Astrocyte of the hippocampus (primary cell): ENCODE measurements around the gene RFX2.
"Not testable (repeated sequence)": the region's sequence is repeated elsewhere in the genome, so short reads cannot be mapped to it uniquely, and the experiment has no call there.

Source experiments
- DNase-seq: peaks from one replicate; pipeline ENCODE4 v3.0.0; 2011; ENCODE audit warnings: low read depth, low spot score

Gene RFX2

DNA sequence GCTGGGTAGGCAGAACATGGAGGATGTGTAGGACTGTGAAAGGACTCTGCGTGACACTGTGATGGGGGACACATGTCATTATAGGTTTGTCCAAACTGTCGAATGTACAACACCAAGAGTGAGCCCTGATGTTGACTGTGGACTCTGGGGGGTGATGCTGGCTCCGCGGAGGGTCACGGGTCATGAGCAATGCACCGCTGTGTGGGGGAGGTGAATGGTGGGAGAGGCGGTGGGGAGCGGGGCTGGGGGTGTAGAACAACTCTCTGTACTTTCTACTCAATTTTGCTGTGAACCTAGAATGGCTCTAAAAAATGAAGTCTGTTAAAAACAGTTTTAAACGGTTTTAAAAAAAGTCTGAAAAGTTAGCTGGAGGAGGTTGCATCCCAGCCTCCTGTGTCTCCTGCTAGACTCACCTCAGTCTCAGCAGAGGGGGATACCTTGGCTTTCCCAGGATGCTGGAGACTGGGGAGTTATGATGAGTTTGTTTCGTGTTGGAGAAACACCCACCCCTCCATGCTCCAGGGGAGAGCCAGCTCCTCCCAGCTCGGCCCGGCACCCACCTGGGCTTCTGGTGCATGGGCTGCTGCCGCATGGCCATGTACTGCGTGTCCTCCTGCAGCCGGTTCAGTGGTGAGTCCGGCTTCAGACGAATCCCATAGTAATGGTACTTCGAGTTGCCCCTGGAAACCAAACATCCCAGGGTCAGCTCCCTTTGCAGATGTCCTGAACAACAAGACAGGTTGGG, 97.7 kb downstream of the RFX2 start:
- DNase-seq: no peak

- no peak for DNase-seq
Observed at GRCh38 chr19:6011794-6012193, 98.5 kb downstream of the RFX2 start.

DNA sequence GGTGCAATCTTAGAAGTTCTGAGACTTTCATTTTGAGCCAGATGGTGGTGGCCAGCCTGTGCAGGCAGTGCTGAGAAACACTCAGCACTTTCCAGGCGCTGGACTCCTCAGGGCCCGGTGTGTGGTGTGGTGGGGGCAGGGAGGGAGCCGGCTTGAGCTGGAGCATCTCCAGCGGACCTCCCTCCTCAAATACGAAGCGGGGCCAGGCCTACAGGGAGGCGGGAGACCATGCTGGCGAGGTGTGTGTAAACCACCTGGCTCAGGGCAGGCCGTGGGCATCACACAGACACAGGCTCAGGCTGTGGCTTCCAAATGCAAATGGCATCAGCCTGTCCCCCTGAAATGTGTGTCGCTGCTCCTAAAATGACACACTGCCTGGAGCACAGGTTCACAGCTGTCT, 99.1 kb downstream of the RFX2 start:
- no peak for DNase-seq

- no peak for DNase-seq
Observed at GRCh38 chr19:6010107-6010506, 100.2 kb downstream of the RFX2 start.

- no peak for DNase-seq
Observed at GRCh38 chr19:6007866-6008265, 102.4 kb downstream of the RFX2 start.

DNA sequence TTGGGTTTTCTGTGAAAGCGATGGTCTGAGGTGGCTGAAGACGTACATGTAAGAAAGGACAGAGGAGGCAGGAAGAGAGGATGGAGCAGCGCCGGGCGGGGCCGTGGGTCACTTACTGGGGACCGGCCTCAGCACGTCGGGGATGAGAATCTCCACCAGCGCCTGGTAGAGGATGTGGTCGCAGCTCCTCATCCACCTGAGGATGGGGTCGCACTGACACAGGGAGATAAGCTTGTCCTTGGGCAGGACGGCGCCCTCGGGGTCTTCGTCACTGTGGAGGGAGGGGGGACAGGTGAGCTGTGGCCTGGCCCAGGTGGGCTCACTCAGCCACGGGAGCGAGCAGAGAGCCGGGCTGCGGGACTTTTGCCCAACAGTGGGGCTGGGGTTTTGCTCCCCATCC, 103.4 kb downstream of the RFX2 start:
- DNase-seq: no peak

DNA sequence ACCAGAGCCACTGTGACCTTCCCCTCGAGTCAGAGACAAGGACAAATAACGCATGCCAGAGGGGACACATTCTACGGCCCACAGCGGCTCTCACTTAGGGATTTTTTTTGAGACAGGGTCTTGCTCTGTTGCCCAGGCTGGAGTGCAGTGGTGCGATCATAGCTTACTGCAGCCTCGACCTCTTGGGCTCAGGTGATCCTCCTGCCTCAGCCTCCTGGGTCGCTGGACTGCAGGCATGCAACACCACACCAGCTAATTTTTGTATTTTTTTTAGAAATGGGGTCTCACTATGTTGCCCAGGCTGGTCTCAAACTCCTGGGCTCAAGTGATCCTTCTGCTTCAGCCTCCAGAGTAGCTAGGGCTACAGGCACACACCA, 104.2 kb downstream of the RFX2 start:
- DNase-seq: not testable (repeated sequence)

- no peak for DNase-seq
Observed at GRCh38 chr19:6005321-6006069, 104.8 kb downstream of the RFX2 start.

GRCh38 chr19:6003976-6004375, 106.3 kb downstream of the RFX2 start:
- DNase-seq: no peak

DNA sequence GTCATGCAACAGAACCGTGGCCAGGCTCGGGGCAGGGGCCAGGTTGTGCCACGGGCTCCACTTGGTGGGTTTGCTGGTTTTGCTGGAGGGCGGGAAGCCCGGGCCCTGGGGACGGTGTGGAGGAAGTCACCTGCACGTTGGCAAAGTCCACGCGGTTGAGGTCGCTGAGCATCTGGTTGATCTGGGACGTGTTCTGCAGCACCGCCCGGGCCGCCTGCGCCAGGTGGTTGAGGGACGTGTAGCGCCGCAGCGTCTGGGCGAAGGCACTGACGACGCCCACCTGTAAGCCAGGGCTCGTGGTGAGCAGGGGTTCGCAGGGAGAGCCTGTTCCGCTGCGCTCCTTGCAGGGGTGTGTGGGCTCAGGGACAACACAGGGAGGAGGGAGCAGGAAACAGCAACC, 107.7 kb downstream of the RFX2 start:
- DNase-seq: no peak

DNA sequence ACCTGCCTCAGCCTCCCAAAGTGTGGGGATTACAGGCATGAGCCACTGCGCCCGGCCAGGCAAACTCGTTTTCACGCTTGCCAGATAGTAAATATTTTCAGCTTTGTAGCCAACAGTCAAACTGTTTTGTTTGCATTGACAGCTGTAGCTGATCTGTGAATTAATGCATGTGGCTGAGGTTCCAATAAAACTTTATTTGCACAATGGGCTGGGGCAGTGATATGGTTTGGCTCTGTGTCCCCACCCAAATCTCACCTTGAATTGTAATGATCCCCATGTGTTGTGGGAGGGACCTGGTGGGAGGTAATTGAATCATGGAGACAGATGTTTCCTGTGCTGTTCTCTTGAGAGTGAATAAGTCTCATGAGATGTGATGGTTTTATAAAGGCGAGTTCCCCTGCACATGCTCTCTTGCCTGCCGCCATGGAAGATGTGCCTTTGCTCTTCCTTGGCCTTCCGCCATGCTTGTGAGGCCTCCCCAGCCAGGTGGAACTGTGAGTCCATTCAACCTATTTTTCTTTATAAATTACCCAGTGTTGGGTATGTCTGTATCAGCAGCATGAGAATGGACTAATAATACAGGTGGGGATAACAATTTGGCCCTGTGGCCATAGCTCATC, 110.0 kb downstream of the RFX2 start:
- DNase-seq: no peak

DNA sequence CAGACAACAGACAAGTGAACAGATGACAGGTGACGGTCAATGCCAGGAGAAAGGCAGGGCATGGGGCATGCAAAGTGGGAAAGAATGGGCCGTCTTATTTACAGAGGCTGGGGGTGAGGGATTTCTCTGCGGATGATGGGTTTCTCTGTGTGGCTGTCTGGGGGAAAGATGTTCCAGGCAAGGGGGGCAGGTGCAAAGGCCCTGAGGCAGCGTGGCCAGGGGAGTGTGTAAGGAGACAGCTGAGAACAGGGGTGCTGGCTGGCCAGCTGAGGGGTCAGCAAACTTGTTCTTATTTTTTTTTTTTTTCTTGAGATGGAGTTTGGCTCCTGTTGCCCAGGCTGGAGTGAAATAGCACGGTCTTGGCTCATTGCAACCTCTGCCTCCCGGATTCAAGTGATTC, 110.6 kb downstream of the RFX2 start:
- no peak for DNase-seq

- no peak for DNase-seq
Observed at GRCh38 chr19:5997371-5997770, 112.9 kb downstream of the RFX2 start.

- no peak for DNase-seq
Observed at GRCh38 chr19:5996623-5997320, 113.5 kb downstream of the RFX2 start.

GRCh38 chr19:5996102-5996501, 114.2 kb downstream of the RFX2 start:
- DNase-seq: no peak

DNA sequence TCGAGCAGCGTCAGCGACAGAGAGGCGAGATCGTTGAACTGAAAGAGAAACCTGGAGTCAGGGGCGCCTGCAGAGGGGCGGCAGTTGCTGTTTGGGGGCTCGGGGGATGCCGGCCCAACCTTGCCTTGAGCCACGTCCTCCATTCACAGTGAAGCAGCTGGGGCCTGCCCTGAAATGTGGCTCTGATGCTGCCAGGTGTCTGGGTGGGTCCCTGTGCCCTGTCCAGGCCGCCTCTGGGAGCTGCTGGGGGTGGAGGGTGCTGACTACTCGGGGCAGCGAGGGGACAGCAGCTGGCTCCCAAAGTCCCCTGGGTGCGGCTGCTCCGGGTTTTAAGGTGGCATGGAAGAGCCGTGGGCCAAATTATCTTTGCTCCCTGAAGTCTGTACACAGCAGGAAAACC, 114.7 kb downstream of the RFX2 start:
- DNase-seq: no peak

- no peak for DNase-seq
Observed at GRCh38 chr19:5994405-5995165, 115.7 kb downstream of the RFX2 start.

DNA sequence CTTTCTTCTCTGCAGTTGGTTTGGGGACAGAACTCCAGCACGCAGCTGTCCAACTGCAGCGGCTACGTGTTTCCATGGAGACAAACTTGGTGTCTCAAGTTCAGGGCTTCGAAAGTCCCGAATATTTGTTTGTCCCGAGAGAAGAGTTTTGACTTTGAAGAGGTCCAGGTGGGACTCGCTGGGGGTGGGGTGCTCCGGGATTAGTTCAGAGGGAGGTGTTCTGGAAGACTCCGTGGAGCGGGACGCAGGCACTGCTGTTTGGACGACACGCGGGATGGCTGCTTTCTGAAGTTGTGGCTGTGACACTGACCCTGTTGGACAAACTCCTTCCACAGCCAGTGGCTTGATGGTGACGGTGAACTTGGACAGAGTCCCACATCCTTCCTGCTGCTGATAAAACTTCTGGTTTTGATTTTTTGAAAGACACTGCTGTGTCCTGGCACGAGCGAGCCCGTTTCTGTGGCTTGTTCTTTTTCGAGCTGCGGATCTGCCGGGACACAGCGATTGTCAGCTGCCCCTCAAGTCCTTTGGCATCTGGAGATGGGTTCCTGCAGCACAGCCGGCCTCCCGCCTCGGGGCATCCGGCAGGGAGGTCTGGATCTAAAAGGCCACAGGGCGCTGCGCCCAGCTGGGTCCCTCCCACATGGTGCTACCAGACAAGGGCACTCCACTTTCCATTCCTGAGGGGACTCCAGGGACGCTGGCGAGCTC, 116.5 kb downstream of the RFX2 start:
- no peak for DNase-seq

- no peak for DNase-seq
Observed at GRCh38 chr19:5993201-5993600, 117.1 kb downstream of the RFX2 start.

- no peak for DNase-seq
Observed at GRCh38 chr19:5992756-5993155, 117.5 kb downstream of the RFX2 start.
